Lower leg skin (tissue), 3 donors: Measurements from ENCODE around the gene LAMC2.

ENCODE experiments used
- CTCF ChIP-seq, 3 donors: fragments of 450-650 bp; IDR thresholded peaks; one replicate each; pipeline ENCODE4 v1.5.1; 2016; ENCODE audit warnings: antibody characterized with exemption in 3 of 3, mild to moderate bottlenecking in 3 of 3, moderate library complexity in 2 of 3
- POLR2A ChIP-seq, 2 donors: fragments of 450-650 bp; IDR thresholded peaks; one replicate each; pipeline ENCODE4 v1.6.1; 2016 to 2017; ENCODE audit warnings: antibody characterized with exemption in 2 of 2, mild to moderate bottlenecking in 1 of 2, moderate library complexity in 1 of 2

DNA sequence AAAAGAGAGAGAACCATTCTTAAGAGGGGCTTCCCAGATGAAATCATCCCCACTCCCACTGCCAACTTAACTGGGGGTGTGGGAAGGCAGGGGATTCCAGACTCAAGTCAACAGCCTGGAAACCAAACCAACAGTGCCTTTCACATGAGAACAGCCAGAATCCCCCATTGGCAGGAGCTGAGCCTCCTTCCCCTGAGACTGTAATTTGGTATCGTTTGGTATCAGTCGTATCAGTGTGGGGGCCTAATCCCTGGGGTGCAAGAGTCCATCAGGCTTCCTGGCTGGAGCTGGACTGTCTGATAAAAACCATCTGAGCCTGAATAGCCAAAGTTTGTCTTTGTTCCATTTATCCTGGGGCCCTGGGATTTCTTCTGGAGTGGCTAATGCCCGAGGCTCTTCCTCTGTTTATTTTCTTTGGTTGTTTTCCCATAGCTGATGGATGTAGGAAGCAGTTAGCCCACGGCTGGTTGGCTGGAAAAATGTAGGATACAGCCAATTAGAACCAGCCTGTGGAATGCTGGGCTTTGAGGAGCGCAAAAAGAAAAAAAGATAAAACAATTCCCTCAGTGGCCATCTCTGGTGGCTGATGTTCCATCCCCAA lies 84.6 kb downstream of the LAMC2 start:
- no peak for TF ChIP-seq CTCF (IDR thresholded peaks at IDR 0.05)
- no peak for TF ChIP-seq POLR2A (IDR thresholded peaks at IDR 0.05)
